Tibial nerve (tissue), 4 donors: ENCODE data around the gene CATSPERZ.

ENCODE experiments used
- EP300 ChIP-seq, 2 donors: sonication (generic); formaldehyde crosslinking; IDR thresholded peaks; one replicate each; pipeline ENCODE4 v1.6.1; 2017; ENCODE audit warnings: antibody characterized with exemption in 2 of 2, mild to moderate bottlenecking in 1 of 2
- POLR2A ChIP-seq, 2 donors: fragments of 450-650 bp; IDR thresholded peaks; one replicate each; pipeline ENCODE4 v1.6.1; 2017; ENCODE audit warnings: antibody characterized with exemption in 2 of 2, mild to moderate bottlenecking in 2 of 2, moderate library complexity in 2 of 2
- TF ChIP-seq, protein P1 (sequence below), 5 experiments: fragments of 200-600 bp in 3 of 5; fragments of 450-650 bp in 2 of 5; sonication (generic) in 3 of 5; IDR thresholded peaks; one replicate each; pipeline ENCODE4 v1.5.1; 2016 to 2019; ENCODE audit warnings: antibody characterized with exemption in 5 of 5, mild to moderate bottlenecking in 3 of 5, moderate library complexity in 2 of 5

DNA sequence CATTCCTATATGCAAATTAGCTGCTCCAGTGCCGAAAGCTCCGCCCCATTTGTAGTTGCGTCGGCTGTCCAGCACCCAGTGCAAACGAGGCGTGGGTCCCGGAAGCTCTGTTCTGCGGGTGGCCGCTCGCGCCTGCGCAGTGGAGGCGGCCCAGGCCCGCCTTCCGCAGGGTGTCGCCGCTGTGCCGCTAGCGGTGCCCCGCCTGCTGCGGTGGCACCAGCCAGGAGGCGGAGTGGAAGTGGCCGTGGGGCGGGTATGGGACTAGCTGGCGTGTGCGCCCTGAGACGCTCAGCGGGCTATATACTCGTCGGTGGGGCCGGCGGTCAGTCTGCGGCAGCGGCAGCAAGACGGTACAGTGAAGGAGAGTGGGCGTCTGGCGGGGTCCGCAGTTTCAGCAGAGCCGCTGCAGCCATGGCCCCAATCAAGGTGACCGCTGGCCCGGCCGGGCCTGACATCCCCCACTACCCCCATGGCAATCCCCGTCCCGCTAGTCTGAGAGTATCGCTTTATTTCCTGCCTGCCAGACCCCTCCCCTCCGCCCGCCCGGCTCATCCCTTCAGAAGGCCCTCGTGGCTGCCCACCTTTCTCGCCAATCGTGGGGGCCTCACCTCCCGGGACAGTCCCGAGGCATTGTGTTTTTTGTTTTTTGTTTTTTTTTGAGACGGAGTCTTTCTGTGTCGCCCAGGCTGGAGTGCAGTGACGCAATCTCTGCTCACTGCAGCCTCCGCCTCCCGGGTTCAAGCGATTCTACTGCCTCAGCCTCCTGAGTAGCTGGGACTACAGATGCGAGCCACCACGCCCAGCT is 18.0 kb downstream of the CATSPERZ start, which contains the start of gene PRDX5:
- TF ChIP-seq POLR2A (IDR thresholded peaks at IDR 0.05) (peak; percentile 80 to 83), EP300 (IDR thresholded peaks at IDR 0.05) (peak in 1 of 2 donors; percentile 85)
- TF ChIP-seq, protein P1, sequence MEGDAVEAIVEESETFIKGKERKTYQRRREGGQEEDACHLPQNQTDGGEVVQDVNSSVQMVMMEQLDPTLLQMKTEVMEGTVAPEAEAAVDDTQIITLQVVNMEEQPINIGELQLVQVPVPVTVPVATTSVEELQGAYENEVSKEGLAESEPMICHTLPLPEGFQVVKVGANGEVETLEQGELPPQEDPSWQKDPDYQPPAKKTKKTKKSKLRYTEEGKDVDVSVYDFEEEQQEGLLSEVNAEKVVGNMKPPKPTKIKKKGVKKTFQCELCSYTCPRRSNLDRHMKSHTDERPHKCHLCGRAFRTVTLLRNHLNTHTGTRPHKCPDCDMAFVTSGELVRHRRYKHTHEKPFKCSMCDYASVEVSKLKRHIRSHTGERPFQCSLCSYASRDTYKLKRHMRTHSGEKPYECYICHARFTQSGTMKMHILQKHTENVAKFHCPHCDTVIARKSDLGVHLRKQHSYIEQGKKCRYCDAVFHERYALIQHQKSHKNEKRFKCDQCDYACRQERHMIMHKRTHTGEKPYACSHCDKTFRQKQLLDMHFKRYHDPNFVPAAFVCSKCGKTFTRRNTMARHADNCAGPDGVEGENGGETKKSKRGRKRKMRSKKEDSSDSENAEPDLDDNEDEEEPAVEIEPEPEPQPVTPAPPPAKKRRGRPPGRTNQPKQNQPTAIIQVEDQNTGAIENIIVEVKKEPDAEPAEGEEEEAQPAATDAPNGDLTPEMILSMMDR (IDR thresholded peaks at IDR 0.05): peak; percentile 39 to 72 (median 62)
